ENCODE results near the gene IL19.

IL19 gene

GRCh38 chr1:206727981-206728696 is 42.4 kb upstream of the IL19 start:
- H3K4me3 ChIP-seq (ENCODE audit: low read depth, low read length): no peak overlapping the region
- H3K36me3 ChIP-seq (ENCODE audit: control insufficient read depth in 2 of 2, insufficient read depth in 1 of 2, low read length in 2 of 2): peaks cover 0 to 41% of the 10 kb centered on the region in 2 experiments; a peak in 1 of 3 replicates
- CTCF ChIA-PET: interaction anchor here (0.7 to 4.5 kb wide), 6 partner anchors 12 to 255 kb away, joined by 3 to 30 read pairs (median 8); no protein-coding TSS in a partner anchor
- POLR2A ChIA-PET: no interaction called here
- H3K9me3 ChIP-seq (ENCODE audit: control insufficient read depth, insufficient read depth, low read depth, low read length): no peaks in the 10 kb centered on the region
- H3K4me1 ChIP-seq (ENCODE audit: control insufficient read depth, insufficient read depth, low read length): no peaks in the 10 kb centered on the region; the same call in 1 of the 2 replicates
- H3K27ac ChIP-seq (ENCODE audit: extremely low read depth, low read depth, low read length): no peak overlapping the region
- no peak for TF ChIP-seq HOXC10 (CRISPR knock-in tag; IDR thresholded peaks at IDR 0.05)
- no peak for TF ChIP-seq ZBTB26 (tag by site-specific recombination; optimal IDR thresholded peaks at IDR 0.05)
- TF ChIP-seq ZNF175 (tag by site-specific recombination; IDR thresholded peaks at IDR 0.05): no peak
- no peak for TF ChIP-seq ZNF623 (tag by site-specific recombination; IDR thresholded peaks at IDR 0.05)
- TF ChIP-seq ZNF24 (tag by site-specific recombination; IDR thresholded peaks at IDR 0.05): no peak
- TF ChIP-seq ZNF670 (tag by site-specific recombination; IDR thresholded peaks at IDR 0.05; ENCODE audit: low read depth): no peak
- TF ChIP-seq KLF8 (tag by site-specific recombination; IDR thresholded peaks at IDR 0.05): no peak

DNA sequence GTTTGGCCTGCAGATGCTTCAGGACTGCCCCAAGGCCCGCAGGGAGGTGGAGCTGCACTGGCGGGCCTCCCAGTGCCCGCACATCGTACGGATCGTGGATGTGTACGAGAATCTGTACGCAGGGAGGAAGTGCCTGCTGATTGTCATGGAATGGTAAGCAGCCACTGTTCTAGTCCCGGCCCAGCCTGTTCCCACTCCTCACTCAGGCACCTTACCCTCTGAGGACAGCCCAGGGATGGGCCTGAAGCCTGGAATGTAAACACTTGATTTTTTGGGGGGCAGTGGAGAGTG is 41.9 kb upstream of the IL19 start:
- POLR2A ChIA-PET: no interaction called here
- Histone ChIP-seq H3K4me3 (ENCODE audit: low read depth, low read length) (no peak overlapping the region), H3K36me3 (ENCODE audit: control insufficient read depth in 2 of 2, insufficient read depth in 1 of 2, low read length in 2 of 2) (peaks cover 0 to 42% of the 10 kb centered on the region in 2 experiments; a peak in 1 of 3 replicates), H3K27ac (ENCODE audit: extremely low read depth, low read depth, low read length) (no peak overlapping the region), H3K9me3 (ENCODE audit: control insufficient read depth, insufficient read depth, low read depth, low read length) (no peaks in the 10 kb centered on the region), H3K4me1 (ENCODE audit: control insufficient read depth, insufficient read depth, low read length) (no peaks in the 10 kb centered on the region; the same call in 1 of the 2 replicates)
- TF ChIP-seq REPIN1 (tag by site-specific recombination; IDR thresholded peaks at IDR 0.05; ENCODE audit: low read depth): no peak
- TF ChIP-seq MEIS1 (CRISPR knock-in tag; IDR thresholded peaks at IDR 0.05; ENCODE audit: borderline replicate concordance): no peak
- CTCF ChIA-PET: interaction anchor here (0.7 to 4.5 kb wide), 3 partner anchors 17 to 254 kb away, joined by 3 to 30 read pairs (median 4); no protein-coding TSS in a partner anchor

DNA sequence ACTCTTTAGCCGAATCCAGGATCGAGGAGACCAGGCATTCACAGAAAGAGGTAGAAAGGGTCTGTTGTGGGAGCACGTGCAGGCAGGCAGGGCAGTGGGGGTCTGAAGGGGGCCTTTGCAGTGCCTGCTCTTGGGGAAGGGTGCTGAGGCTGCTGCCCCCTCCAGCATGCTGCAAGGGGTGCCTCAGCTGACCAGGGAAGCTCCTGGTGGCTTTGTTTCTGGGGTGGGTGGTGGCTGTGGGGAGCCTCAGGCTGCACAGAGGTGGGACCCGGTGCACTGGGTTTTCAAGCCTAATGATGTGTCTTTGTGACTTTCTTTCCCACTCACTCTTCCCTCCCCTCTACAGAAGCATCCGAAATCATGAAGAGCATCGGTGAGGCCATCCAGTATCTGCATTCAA is 41.5 kb upstream of the IL19 start:
- no peak for TF ChIP-seq ZNF311 (tag by site-specific recombination; IDR thresholded peaks at IDR 0.05; ENCODE audit: borderline replicate concordance)
- no peak for TF ChIP-seq ZBTB8A (tag by site-specific recombination; IDR thresholded peaks at IDR 0.05)
- no peak for TF ChIP-seq ZSCAN23 (tag by site-specific recombination; IDR thresholded peaks at IDR 0.05)
- no peak for TF ChIP-seq ZSCAN30 (tag by site-specific recombination; IDR thresholded peaks at IDR 0.05)
- no peak for TF ChIP-seq CTCF (tag by site-specific recombination; IDR thresholded peaks at IDR 0.05)
- TF ChIP-seq ZNF514 (tag by site-specific recombination; IDR thresholded peaks at IDR 0.05): no peak
- no peak for TF ChIP-seq ZNF132 (tag by site-specific recombination; IDR thresholded peaks at IDR 0.05; ENCODE audit: borderline replicate concordance)
- H3K36me3 ChIP-seq (ENCODE audit: control insufficient read depth in 2 of 2, insufficient read depth in 1 of 2, low read length in 2 of 2): peaks cover 0 to 42% of the 10 kb centered on the region in 2 experiments; a peak in 1 of 3 replicates
- H3K4me1 ChIP-seq (ENCODE audit: control insufficient read depth, insufficient read depth, low read length): no peaks in the 10 kb centered on the region; the same call in 1 of the 2 replicates
- H3K27ac ChIP-seq (ENCODE audit: extremely low read depth, low read depth, low read length): no peak overlapping the region
- CTCF ChIA-PET: interaction anchor here (1.8 kb wide), 1 partner anchor 183 kb away, joined by 9 read pairs; no protein-coding TSS in a partner anchor
- no peak overlapping the region for H3K4me3 ChIP-seq (ENCODE audit: low read depth, low read length)
- H3K9me3 ChIP-seq (ENCODE audit: control insufficient read depth, insufficient read depth, low read depth, low read length): no peaks in the 10 kb centered on the region
- POLR2A ChIA-PET: no interaction called here
